BJ (cell line): ENCODE data around the gene HES7. TPM values are rescaled to one million over a fixed set of nuclear protein-coding genes. Genes with fewer than 3 reads are reported as not detected.

Experiments used
- CTCF ChIA-PET: fragments of 350-600 bp; formaldehyde crosslinking; extraction: SDS; loops from one replicate; lab custom pipeline; 2021; ENCODE audit warnings: antibody characterized with exemption, inconsistent platforms; lab: Yijun Ruan, JAX
- POLR2A ChIA-PET: fragments of 300-600 bp; sonication (Branson Sonifier 250); formaldehyde crosslinking; extraction: SDS; loops from one replicate; lab custom pipeline; 2021; ENCODE audit warnings: antibody characterized with exemption; lab: Charles Lee
- DNase-seq: peaks from one replicate; pipeline ENCODE4 v3.0.0-alpha.2; 2011; ENCODE audit warnings: low read depth
- H3K27me3 ChIP-seq: 2 replicates; pipeline ENCODE4 v1.6.0; 2011; ENCODE audit warnings: low read length; ENCODE audit not compliant: control insufficient read depth, insufficient read depth
- H3K36me3 ChIP-seq: 2 replicates; pipeline ENCODE4 v1.5.1; 2011; ENCODE audit warnings: low read length; ENCODE audit not compliant: control insufficient read depth, insufficient read depth
- H3K4me3 ChIP-seq: 2 replicates; pipeline ENCODE4 v1.5.1; 2011; ENCODE audit warnings: low read depth, mild to moderate bottlenecking, control low read depth, low read length
- polyA plus RNA-seq: library from polyadenylated mRNA; depleted of rRNA; stranded (reverse); fragments of >200 nt; gene quantifications from 2 replicates; pipeline ENCODE4 v1.2.3, GENCODE V29; 2011
- TF ChIP-seq, protein P1 (sequence below): IDR thresholded peaks from 2 replicates; pipeline ENCODE4 v1.5.1; 2011; ENCODE audit warnings: low read depth, mild to moderate bottlenecking, control low read depth, inconsistent platforms, low read length, moderate library complexity; ENCODE audit not compliant: insufficient read depth

The HES7 gene
- polyA plus RNA-seq, 1 experiment = not detected

- Histone ChIP-seq H3K27me3 (no peaks in the 10 kb centered on the region), H3K36me3 (no peaks in the 10 kb centered on the region), H3K4me3 (no peak overlapping the region)
- ChIA-PET CTCF (interaction anchor here (0.8 to 3.4 kb wide), 6 partner anchors 11 to 652 kb away, joined by 3 to 22 read pairs (median 4); partner anchors contain the start of gene ALOX12B), POLR2A (interaction anchor here (0.6 kb wide), 1 partner anchor 15 kb away, joined by 5 read pairs; no protein-coding TSS in a partner anchor)
- no peak for DNase-seq
- TF ChIP-seq, protein P1, sequence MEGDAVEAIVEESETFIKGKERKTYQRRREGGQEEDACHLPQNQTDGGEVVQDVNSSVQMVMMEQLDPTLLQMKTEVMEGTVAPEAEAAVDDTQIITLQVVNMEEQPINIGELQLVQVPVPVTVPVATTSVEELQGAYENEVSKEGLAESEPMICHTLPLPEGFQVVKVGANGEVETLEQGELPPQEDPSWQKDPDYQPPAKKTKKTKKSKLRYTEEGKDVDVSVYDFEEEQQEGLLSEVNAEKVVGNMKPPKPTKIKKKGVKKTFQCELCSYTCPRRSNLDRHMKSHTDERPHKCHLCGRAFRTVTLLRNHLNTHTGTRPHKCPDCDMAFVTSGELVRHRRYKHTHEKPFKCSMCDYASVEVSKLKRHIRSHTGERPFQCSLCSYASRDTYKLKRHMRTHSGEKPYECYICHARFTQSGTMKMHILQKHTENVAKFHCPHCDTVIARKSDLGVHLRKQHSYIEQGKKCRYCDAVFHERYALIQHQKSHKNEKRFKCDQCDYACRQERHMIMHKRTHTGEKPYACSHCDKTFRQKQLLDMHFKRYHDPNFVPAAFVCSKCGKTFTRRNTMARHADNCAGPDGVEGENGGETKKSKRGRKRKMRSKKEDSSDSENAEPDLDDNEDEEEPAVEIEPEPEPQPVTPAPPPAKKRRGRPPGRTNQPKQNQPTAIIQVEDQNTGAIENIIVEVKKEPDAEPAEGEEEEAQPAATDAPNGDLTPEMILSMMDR = no peak
These were observed 10.0 kb upstream of the HES7 start for GRCh38 chr17:8133941-8134340.

DNA sequence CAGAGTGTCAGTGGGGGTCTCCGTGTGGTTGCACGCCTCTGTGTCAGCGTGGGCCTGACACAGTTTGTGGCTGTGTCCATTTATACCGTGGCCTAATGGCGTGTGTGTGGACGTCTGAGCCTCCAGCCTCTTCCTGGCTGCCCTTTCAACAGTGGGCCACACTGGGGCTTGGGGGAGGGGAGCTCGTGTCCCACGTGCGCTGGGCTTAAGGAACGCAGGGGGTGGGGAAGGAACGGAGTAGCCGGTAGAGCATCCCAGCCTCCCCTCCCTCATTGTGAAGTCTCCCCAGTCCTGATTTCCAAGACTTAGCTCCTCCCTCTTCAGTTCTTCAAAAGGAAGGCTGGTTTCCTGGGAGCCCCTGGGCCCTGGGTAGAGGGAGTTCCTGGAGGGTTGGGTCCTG is 9.5 kb upstream of the HES7 start:
- no peaks in the 10 kb centered on the region for H3K27me3 ChIP-seq
- no peaks in the 10 kb centered on the region for H3K36me3 ChIP-seq
- CTCF ChIA-PET = interaction anchor here (0.8 to 3.4 kb wide), 5 partner anchors 11 to 653 kb away, joined by 3 to 22 read pairs (median 3); partner anchors contain the start of gene ALOX12B
- DNase-seq = no peak
- TF ChIP-seq, protein P1 = no peak
- no peak overlapping the region for H3K4me3 ChIP-seq
- POLR2A ChIA-PET = interaction anchor here (0.6 kb wide), 1 partner anchor 10 kb away, joined by 7 read pairs; no protein-coding TSS in a partner anchor

DNA sequence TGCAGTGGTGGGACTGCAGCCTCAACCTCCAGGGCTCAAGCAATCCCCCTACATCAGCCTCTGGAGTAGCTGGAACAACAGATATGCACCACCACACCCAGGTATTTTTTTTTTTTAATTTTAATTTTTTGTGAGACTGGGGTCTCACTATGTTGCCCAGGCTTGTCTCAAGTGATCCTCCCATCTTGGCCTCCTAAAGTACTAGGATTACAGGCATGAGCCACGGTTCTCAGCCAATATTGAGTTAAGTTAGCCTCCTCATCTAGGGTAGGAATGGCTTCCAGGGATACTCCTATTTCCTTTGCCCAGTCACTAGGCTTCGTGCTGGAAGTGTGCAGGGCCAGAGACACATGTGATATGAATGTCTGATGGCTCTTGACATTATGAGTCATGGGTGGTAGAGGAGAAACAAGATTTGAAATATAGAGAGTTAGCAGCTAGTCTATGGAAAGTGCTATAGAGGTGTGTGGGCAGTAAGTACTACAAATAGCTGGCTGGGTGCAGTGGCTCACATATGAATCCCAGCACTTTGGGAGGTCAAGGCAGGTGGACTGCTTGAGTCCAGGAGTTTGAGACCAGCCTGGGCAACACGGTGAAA is 8.0 kb upstream of the HES7 start:
- CTCF ChIA-PET = interaction anchor here (0.7 to 1.5 kb wide), 2 partner anchors 13 to 20 kb away, joined by 3 read pairs; partner anchors contain the start of gene PER1
- TF ChIP-seq, protein P1 = no peak
- Histone ChIP-seq H3K4me3 (no peak overlapping the region), H3K36me3 (no peaks in the 10 kb centered on the region), H3K27me3 (no peaks in the 10 kb centered on the region)
- POLR2A ChIA-PET = no interaction called here
- no peak for DNase-seq

GRCh38 chr17:8128125-8128784 is 4.3 kb upstream of the HES7 start:
- POLR2A ChIA-PET = no interaction called here
- CTCF ChIA-PET = interaction anchor here (1.5 to 1.8 kb wide), 2 partner anchors 10 kb away, joined by 7 to 29 read pairs; no protein-coding TSS in a partner anchor
- Histone ChIP-seq H3K27me3 (no peaks in the 10 kb centered on the region; the same call in 1 of the 2 replicates), H3K36me3 (no peaks in the 10 kb centered on the region), H3K4me3 (no peak overlapping the region)
- TF ChIP-seq, protein P1 = no peak
- no peak for DNase-seq

GRCh38 chr17:8126491-8127066 is 2.7 kb upstream of the HES7 start:
- DNase-seq = no peak
- Histone ChIP-seq H3K4me3 (peak overlapping the region; percentile 56), H3K36me3 (no peaks in the 10 kb centered on the region), H3K27me3 (no peaks in the 10 kb centered on the region; the same call in 1 of the 2 replicates)
- CTCF ChIA-PET = interaction anchor here (0.6 to 1.8 kb wide), 7 partner anchors 12 to 353 kb away, joined by 3 to 29 read pairs (median 4); partner anchors contain the start of gene AURKB
- TF ChIP-seq, protein P1 = no peak
- POLR2A ChIA-PET = no interaction called here
